ENCODE data around the gene TRDN.
"Not testable (repeated sequence)": the region's sequence is repeated elsewhere in the genome, so short reads cannot be mapped to it uniquely, and the experiment has no call there.

Gene TRDN

GRCh38 chr6:123632641-123633040, 4.1 kb downstream of the TRDN start:
- no peak for DNase-seq (ENCODE audit: low read depth)

GRCh38 chr6:123629258-123629941, 7.3 kb downstream of the TRDN start:
- DNase-seq (ENCODE audit: low read depth) = no peak

- no peak for DNase-seq (ENCODE audit: low read depth)
Measured at GRCh38 chr6:123625696-123626095, 11.1 kb downstream of the TRDN start.

DNA sequence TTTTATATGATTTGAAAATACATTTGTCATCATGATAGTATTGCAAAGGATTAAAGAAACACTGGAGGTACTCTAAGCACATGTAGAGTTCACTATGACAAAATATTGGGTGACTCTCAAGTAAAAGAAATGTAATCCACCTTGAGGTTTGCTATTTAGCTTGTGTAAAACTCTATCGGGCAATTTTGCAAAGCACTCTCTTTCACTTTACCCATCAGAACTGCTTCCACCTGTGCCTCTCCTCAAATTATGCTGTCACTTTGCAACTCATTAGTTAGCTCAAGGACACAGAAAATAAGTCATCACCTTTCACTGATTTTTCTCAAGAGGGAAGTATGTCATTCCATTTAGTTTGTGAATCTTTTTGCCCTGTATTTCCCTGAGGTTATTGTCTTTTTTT, 14.0 kb downstream of the TRDN start:
- no peak for DNase-seq (ENCODE audit: low read depth)

DNA sequence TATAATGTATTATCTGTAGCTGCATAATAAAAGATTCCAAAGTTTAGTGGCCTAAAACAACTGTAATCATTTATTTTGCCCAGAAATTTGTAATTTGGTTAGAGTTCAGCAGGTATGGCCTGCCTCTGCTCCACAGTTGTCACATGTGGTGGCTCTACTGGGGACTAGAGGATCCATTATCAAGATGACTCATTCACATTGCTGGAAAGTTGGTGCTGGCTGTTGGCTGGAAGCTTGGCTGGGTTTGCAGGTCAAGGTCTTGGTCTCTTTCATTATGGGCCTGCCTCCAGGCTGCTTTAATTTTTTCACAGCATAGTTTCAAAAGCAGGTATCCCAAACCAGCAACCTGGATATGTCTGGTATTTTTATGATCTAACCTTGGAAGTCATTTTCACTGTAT, 17.6 kb downstream of the TRDN start:
- no peak for DNase-seq (ENCODE audit: low read depth)

- DNase-seq (ENCODE audit: low read depth) = no peak
Measured at GRCh38 chr6:123616942-123617341, 19.8 kb downstream of the TRDN start.

GRCh38 chr6:123616016-123616415, 20.7 kb downstream of the TRDN start:
- DNase-seq (ENCODE audit: low read depth) = no peak

GRCh38 chr6:123610779-123611178, 26.0 kb downstream of the TRDN start:
- DNase-seq (ENCODE audit: low read depth) = no peak

DNA sequence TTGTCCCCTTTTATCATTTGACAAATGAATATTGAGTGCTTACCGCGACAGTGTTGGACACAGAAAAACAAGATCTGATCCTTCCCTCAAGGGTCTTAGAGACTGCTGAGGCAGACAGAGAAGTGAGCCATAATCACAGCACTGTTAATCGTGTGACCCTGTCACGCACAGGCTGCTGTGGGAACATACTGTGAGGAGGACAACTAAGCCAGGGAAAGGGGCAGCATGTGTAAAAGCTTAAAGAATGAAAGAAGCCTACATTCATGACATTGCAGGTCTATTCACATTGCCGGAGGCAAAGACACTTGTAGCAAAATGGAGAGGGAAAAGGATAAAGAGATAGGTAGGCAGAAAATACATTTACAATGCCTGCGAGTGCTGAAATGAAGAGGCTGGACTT, 32.7 kb downstream of the TRDN start:
- DNase-seq (ENCODE audit: low read depth) = no peak

DNA sequence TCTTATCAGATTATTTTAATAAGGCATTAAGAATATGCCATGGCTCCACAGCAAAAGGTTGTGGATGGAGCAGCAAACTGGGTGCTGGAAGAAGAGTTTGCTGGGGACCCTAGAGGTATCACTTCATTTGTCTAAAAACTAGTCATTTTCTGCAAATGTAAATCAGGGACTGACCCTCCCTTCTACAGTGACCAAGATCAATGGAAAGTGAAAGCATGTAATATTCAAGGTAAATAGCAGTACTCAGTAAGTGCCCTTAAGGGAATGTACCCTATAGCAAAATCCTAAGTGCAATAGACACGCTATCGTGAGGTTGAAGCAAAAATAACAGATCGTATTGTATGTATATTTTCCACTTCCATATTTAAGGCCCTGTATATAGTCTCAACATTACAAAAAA, 38.7 kb downstream of the TRDN start:
- no peak for DNase-seq (ENCODE audit: low read depth)

- DNase-seq (ENCODE audit: low read depth) = no peak
Measured at GRCh38 chr6:123594776-123595175, 42.0 kb downstream of the TRDN start.

GRCh38 chr6:123592426-123592825, 44.3 kb downstream of the TRDN start:
- DNase-seq (ENCODE audit: low read depth) = no peak

DNA sequence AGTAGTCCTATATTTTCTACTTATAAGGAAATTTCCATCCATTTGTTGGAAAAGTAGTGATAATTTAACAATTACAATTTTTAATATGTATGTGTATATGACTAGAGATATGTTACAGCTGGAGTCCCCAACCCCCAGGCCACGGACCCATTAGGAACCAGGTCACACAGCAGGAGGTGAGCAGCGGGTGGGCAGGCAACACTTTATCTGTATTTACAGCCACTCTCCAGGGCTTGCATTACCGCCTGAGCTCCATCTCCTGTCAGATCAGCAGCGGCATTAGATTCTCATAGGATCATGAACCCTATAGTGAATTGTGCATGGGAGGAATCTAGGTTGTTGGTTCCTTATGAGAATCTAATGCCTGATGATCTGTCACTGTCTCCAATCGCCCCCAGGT, 46.8 kb downstream of the TRDN start:
- DNase-seq (ENCODE audit: low read depth) = no peak

DNA sequence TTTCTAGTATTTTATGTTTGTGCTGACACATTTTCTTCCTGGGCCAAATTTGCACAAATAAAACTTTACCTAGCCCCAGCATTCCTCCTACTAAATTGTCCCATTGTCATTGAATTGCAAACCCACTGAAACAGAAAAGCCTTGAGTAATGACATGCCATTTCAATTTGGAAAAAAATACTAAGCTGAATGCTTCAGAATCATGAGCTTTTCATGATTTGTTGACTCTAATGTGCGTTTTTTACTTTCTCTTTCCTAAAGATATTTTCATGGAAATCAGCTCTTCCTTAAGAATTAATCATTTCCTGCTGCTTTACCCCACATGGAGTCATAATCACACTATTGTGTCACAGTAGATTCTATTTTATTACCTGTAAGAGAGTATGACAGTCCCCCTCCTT, 47.4 kb downstream of the TRDN start:
- DNase-seq (ENCODE audit: low read depth) = no peak

GRCh38 chr6:123588546-123588895, 48.2 kb downstream of the TRDN start:
- no peak for DNase-seq (ENCODE audit: low read depth)

DNA sequence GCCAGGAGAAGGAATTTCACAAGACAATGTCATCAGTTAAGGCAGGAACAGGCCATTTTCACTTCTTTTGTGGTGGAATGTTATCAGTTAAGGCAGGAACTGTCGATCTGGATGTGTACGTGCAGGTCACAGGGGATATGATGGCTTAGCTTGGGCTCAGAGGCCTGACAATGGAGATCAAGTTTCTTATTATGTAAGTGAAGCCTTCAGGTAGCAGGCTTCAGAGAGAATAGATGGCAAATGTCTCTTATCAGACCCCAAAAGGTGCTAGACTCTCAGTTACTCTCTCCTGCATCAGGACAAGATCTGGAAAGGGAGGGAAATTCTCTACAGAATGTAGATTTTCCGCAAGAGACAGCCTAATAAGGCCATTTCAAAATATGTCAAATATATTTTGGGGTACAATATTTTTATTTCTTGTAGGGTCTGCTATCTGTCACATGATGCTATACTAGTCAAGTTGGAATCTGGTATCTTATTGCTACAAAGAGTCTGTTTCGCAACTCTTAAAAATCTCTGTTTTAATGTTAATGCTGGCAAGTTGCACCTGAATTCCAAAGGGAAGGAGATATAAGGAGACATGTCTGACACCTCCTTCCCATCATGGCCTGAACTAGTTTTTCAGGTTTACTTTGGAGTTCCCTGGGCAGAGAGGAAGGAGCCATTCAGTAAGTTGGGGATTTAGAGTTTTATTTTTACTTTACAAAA, 48.8 kb downstream of the TRDN start:
- DNase-seq (ENCODE audit: low read depth) = no peak

- DNase-seq (ENCODE audit: low read depth) = not testable (repeated sequence)
Measured at GRCh38 chr6:123587407-123587806, 49.3 kb downstream of the TRDN start.

DNA sequence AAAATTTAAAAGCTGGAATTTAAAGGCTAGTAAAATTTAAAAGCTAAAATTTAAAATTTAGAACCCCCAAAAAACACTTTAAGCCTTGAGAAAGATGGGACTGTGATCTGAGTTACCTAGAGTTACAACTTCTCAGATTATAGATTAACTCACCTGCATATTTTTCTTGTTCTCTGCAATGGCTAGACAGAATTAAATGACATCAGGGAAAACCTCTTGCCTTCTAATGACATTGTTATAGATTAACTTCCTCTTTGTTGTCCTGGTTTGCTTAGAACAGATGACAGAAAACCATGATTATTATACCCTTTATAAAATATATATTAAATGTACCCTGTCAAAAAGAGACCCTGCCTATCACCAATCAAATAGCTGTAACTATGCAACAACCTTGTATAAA, 56.4 kb downstream of the TRDN start:
- DNase-seq (ENCODE audit: low read depth) = no peak

DNA sequence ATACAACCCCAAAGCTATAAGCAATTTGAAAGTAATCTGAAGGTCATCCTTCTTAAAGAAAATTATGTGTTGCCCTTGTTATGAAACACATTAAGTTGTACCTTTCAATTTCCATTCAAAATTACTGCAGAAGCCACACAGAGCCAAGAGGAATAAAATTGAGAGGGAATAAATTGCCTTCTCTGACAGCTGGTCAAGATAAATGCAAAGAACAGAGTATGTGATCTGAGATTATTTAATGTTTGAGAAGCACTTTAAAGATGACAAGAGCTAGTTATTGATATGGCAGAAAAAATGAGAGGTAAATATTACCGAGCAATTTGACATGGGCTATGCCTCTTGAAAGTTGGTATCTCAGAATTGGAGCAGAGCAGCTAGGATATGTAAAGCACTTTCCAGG, 61.6 kb downstream of the TRDN start:
- DNase-seq (ENCODE audit: low read depth) = no peak

DNA sequence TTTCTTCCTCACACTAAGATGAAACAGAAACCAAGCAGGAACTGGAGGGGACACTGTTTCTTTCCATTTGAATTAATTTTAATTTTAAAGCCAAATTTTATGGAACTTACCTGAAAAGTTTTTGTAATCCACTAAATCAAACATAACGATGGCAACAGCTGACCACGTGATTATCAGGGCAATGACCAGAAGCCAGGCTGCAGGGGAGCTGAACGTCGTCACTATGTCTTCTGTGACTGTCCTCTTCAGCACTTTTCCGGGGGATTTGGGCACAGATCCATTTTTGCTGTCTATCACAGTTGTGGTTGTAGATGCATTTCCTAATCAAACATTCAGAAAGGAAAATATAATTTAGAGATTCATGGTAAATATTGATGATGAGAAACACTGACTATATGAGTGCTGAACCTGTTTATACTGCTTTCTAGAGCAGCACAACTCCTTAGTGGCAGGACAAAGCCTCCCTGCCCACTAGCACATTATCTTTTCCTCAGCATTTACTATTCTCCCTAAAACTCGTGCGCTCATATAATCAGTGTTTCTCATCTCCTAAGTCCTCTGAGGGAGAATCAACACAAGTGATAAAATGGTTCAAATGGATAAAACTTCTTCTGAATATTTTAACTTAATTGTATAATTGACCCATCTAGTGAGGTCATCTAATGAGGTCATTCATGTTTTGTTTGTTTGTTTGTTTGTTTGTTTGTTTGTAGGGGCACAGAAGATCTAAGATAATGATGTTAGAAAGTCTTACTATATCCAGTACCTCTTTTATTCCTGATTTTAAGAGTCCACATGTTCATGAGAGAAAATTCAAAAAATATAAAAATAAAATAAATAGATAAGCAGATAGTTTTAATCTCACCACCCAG, 65.7 kb downstream of the TRDN start:
- no peak for DNase-seq (ENCODE audit: low read depth)

DNA sequence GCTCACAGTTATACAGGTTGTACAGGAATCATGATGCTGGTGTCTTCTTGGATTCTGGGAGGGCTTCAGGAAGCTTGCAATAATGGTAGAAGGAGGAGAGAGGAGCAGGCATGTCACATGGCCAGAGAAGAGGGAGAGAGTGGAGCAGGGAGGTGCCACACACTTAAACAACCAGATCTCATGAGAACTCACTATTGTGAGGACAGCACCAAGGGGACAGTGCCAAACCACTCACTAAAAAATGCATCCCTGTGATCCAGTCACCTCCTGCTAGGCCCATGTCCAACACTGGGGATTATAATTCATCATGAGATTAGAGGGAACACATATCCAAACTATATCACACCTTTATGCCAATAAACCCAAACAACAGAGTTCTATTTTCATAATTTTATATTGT, 67.2 kb downstream of the TRDN start:
- no peak for DNase-seq (ENCODE audit: low read depth)

- DNase-seq (ENCODE audit: low read depth) = no peak
Measured at GRCh38 chr6:123565529-123565928, 71.2 kb downstream of the TRDN start.

- DNase-seq (ENCODE audit: low read depth) = no peak
Measured at GRCh38 chr6:123564361-123564760, 72.4 kb downstream of the TRDN start.
